Testis (tissue), 3 donors: Measurements from ENCODE around the gene COL11A2. TPM values are rescaled to one million over a fixed set of nuclear protein-coding genes. Genes with fewer than 3 reads are reported as not detected.
"Not testable (repeated sequence)": the region's sequence is repeated elsewhere in the genome, so short reads cannot be mapped to it uniquely, and the experiment has no call there.

Source experiments
- DNase-seq: peaks from one replicate; pipeline ENCODE4 v3.0.0-alpha.2; 2019
- H3K27ac ChIP-seq, 2 donors: fragments of 200-600 bp; sonication (generic); one replicate each; pipeline ENCODE4 v1.5.1; 2019
- H3K27me3 ChIP-seq: fragments of 200-600 bp; sonication (generic); one replicate; pipeline ENCODE4 v1.5.1; 2019
- H3K36me3 ChIP-seq: fragments of 200-600 bp; sonication (generic); one replicate; pipeline ENCODE4 v1.5.1; 2017; ENCODE audit warnings: low read depth; ENCODE audit errors: missing control alignments
- H3K4me1 ChIP-seq: fragments of 200-600 bp; sonication (generic); one replicate; pipeline ENCODE4 v1.5.1; 2019
- H3K4me3 ChIP-seq, 2 donors: fragments of 200-600 bp; sonication (generic); one replicate each; pipeline ENCODE4 v1.5.1; 2017 to 2019
- H3K9me3 ChIP-seq: fragments of 200-600 bp; sonication (generic); one replicate; pipeline ENCODE4 v1.5.1; 2017
- POLR2A ChIP-seq: fragments of 450-650 bp; IDR thresholded peaks from one replicate; pipeline ENCODE4 v1.6.1; 2017; ENCODE audit warnings: antibody characterized with exemption, mild to moderate bottlenecking, moderate library complexity
- WGBS, 2 donors: methylation state at CpG; one replicate each; pipeline ENCODE4 v1.1.5; 2018; 5-methylcytosine and 5-hydroxymethylcytosine counted together
- intact Hi-C: fragments of 100-400 bp; cut with DNase I; formaldehyde crosslinking; loops from one replicate; pipeline ENCODE4 v1.15.1; 2023; ENCODE audit warnings: low total_unique reads
- polyA plus RNA-seq: library from polyadenylated mRNA; stranded (reverse); fragments of 350-450 nt; fragmentation: Illumina TruSeq; extraction: RNeasy Lipid Tissue Mini Kit (QIAGEN cat#74804); gene quantifications from one replicate; pipeline ENCODE4 v1.2.3, GENCODE V29; 2014; ENCODE audit warnings: low read depth, low replicate concordance; ENCODE audit not compliant: insufficient read depth
- total RNA-seq, 2 donors: library from RNA; depleted of rRNA; stranded (reverse); fragments of >200 nt; gene quantifications; one replicate each; pipeline ENCODE4 v1.2.3, GENCODE V29; 2016
- TF ChIP-seq, protein P1 (sequence below), 3 experiments: fragments of 450-650 bp in 2 of 3; fragments of 200-600 bp in 1 of 3; sonication (generic) in 1 of 3; IDR thresholded peaks; one replicate each; pipeline ENCODE4 v1.5.1; 2016 to 2019; ENCODE audit warnings: antibody characterized with exemption in 3 of 3, mild to moderate bottlenecking in 2 of 3, moderate library complexity in 1 of 3

The COL11A2 gene
- total and polyA plus RNA-seq, 3 donors from 2014 or later, result 8.2 to 8.8 (median 8.6) TPM

DNA sequence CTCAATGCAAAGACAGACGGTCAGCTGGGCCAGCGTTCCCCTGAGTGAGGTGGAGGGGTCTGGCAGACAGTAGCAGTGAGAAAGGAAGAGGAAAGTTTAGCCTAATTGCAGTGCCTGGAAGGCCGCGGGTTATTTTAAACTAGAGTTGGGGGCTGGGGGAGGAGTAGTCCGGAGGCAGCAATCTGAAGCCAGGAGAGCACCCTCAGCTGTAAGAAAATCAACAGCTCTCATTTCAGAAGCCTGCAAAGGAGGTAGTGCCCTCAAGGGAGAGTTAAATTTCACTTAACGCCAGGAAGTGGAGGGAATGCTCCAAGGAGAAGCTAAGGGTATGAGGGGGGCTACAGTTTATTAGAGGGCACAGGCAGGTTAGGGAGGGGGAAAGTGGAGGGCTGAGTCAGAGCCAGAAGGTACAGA, 43.0 kb upstream of the COL11A2 start:
- H3K27me3 ChIP-seq, result no peaks in the 10 kb centered on the region
- no peaks in the 10 kb centered on the region for H3K9me3 ChIP-seq
- no peak for DNase-seq
- TF ChIP-seq, protein P1, sequence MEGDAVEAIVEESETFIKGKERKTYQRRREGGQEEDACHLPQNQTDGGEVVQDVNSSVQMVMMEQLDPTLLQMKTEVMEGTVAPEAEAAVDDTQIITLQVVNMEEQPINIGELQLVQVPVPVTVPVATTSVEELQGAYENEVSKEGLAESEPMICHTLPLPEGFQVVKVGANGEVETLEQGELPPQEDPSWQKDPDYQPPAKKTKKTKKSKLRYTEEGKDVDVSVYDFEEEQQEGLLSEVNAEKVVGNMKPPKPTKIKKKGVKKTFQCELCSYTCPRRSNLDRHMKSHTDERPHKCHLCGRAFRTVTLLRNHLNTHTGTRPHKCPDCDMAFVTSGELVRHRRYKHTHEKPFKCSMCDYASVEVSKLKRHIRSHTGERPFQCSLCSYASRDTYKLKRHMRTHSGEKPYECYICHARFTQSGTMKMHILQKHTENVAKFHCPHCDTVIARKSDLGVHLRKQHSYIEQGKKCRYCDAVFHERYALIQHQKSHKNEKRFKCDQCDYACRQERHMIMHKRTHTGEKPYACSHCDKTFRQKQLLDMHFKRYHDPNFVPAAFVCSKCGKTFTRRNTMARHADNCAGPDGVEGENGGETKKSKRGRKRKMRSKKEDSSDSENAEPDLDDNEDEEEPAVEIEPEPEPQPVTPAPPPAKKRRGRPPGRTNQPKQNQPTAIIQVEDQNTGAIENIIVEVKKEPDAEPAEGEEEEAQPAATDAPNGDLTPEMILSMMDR (IDR thresholded peaks at IDR 0.05), result no peak
- no peak for TF ChIP-seq POLR2A
- H3K36me3 ChIP-seq, result no peaks in the 10 kb centered on the region
- no peaks in the 10 kb centered on the region for H3K4me1 ChIP-seq
- no peak overlapping the region for H3K4me3 ChIP-seq
- 29 to 32% methylated on average over 6 of the region's 6 CpGs for WGBS, 2 donors
- intact Hi-C loops, result loop anchor here (5.0 kb wide), 1 partner anchor 88 kb away; no protein-coding TSS in a partner anchor
- H3K27ac ChIP-seq, result no peak overlapping the region

DNA sequence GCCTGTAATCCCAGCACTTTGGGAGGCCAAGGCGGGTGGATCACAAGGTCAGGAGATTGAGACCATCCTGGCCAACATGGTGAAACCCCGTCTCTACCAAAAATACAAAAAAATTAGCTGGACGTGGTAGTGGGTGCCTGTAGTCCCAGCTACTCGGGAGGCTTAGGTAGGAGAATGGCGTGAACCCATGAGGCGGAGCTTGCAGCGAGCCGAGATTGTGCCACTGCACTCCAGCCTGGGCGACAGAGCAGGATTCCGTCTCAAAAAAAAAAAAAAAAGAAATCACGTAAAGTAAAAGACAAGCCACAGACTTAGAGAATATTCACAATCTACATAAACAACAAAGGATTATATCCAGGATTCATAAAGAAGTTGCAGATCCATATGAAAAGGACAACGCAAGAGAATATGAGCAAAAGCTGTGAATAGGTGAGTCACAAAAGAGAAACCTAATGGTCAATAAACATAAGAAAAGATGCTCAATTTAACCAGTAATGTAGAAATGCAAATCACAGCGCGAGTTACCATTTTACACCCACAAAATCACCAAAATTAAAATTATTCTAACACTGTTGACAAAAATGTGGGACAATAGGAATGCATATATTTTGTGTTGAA, 34.3 kb upstream of the COL11A2 start:
- H3K27ac ChIP-seq, H3K4me3 ChIP-seq, H3K9me3 ChIP-seq, H3K36me3 ChIP-seq, H3K4me1 ChIP-seq, H3K27me3 ChIP-seq, intact Hi-C loops: not testable (repeated sequence)
- 56 to 57% methylated on average over 14 of the region's 14 CpGs for WGBS, 2 donors
- DNase-seq, result peak; percentile 3

DNA sequence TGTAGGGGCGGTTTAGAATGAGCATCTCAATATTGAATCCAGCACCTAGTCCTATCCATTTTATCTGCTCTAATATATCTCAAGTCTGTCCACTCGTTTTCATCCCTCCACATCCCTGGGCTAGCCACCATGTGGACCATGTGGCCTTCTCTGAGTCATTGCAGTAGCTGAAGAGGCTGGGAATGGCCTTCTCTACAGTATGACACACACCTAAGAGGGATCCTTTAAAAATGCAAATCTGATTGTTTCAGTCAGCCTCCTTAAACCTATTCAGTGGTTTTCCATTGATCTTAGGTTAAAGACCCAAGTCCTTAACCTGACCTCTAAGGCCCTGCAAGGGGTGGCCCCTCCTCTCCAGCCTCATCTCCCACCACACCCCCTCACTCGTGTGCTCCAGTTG, 25.4 kb upstream of the COL11A2 start:
- intact Hi-C loops, result no loop called here
- TF ChIP-seq, protein P1 (IDR thresholded peaks at IDR 0.05), result no peak
- no peak for TF ChIP-seq POLR2A
- Histone ChIP-seq H3K27ac (no peak overlapping the region), H3K36me3 (no peaks in the 10 kb centered on the region), H3K27me3 (no peaks in the 10 kb centered on the region), H3K9me3 (no peaks in the 10 kb centered on the region), H3K4me3 (no peak overlapping the region), H3K4me1 (peaks cover 17% of the 10 kb centered on the region)
- DNase-seq, result no peak
- 70 to 76% methylated on average over 3 of the region's 3 CpGs for WGBS, 2 donors

DNA sequence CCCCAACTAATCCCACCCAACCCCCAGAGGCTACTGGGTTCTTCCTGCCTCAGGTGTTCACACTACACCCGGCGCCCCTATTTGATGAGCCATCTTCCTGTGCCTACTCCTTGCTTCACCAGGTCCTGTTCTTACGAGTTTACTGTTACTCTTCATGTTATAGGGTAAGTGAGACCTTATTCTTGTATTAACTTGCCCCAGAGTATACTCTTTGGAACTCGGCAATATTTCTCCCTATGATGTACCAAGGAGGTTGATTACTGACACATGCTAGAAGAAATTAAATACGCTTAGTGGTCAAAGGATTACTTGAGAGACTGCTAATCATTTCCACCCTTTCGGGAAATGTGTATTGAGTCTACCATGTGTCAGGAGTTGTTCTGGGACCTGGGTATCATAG, 25.0 kb upstream of the COL11A2 start:
- Histone ChIP-seq H3K27ac (no peak overlapping the region), H3K4me1 (peaks cover 18% of the 10 kb centered on the region), H3K27me3 (no peaks in the 10 kb centered on the region), H3K36me3 (no peaks in the 10 kb centered on the region), H3K9me3 (no peaks in the 10 kb centered on the region), H3K4me3 (no peak overlapping the region)
- TF ChIP-seq, protein P1 (IDR thresholded peaks at IDR 0.05), result no peak
- no peak for TF ChIP-seq POLR2A
- intact Hi-C loops, result no loop called here
- no peak for DNase-seq
- WGBS, 2 donors, result 90 to 91% methylated on average over 6 of the region's 6 CpGs

DNA sequence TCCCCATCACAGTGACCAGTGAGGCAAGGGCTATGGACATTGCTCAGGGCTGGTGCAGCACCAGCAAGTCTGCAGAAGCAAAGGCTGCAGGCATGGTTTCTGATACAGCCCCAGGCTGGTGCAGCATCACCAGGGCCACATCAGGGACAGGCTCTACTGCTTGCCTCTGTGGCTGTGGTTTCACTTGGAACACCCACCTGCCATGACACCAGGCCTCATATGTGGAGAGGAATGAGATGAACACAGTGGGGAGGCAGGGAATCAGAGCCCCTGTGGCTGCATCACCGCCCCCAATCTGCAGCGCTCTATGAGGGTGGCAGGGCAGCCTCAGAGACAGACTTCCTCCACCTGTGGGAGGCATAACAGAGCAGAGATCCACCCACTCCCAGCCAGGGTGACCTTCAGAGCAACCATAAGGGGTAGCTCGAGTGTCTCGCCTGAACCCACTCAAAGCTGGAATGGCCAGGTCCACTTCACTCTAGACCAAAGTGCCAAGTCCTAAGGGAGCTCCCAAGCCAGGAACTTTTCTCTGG, 23.9 kb upstream of the COL11A2 start:
- no peak for TF ChIP-seq POLR2A
- 80 to 92% methylated on average over 3 to 4 of the region's 4 CpGs for WGBS, 2 donors
- H3K27me3 ChIP-seq, result no peaks in the 10 kb centered on the region
- no peak for DNase-seq
- H3K9me3 ChIP-seq, result no peaks in the 10 kb centered on the region
- peaks cover 18% of the 10 kb centered on the region for H3K4me1 ChIP-seq
- no peak overlapping the region for H3K27ac ChIP-seq
- no peak overlapping the region for H3K4me3 ChIP-seq
- H3K36me3 ChIP-seq, result no peaks in the 10 kb centered on the region
- intact Hi-C loops, result no loop called here
